HTR-8/SVneo (cell line): ENCODE results near the gene PPP1R1B.

ENCODE experiments used
- DNase-seq: peaks from one replicate; pipeline ENCODE4 v3.0.0; 2011; ENCODE audit warnings: low spot score, mixed read lengths; ENCODE audit not compliant: insufficient read length
- FAIRE-seq: peaks from 2 replicates; lab custom pipeline; 2011; peaks lifted over from hg19 to GRCh38; lab: Jason Lieb, UNC

The PPP1R1B gene

GRCh38 chr17:39676198-39676819, 49.6 kb downstream of the PPP1R1B start:
- DNase-seq = no peak

GRCh38 chr17:39677072-39677471, 50.3 kb downstream of the PPP1R1B start:
- FAIRE-seq (no peak), DNase-seq (no peak)

More at GRCh38 chr17:39676198-39676819, 49.6 kb downstream of the PPP1R1B start:
- no peak for FAIRE-seq

GRCh38 chr17:39677542-39678339, 51.0 kb downstream of the PPP1R1B start:
- DNase-seq = no peak

GRCh38 chr17:39678340-39679116, 51.8 kb downstream of the PPP1R1B start:
- FAIRE-seq (no peak), DNase-seq (no peak)

More at GRCh38 chr17:39677542-39678339, 51.0 kb downstream of the PPP1R1B start:
- FAIRE-seq = no peak

GRCh38 chr17:39679521-39680192, 52.9 kb downstream of the PPP1R1B start:
- no peak for DNase-seq
- no peak for FAIRE-seq

GRCh38 chr17:39683295-39683939, 56.7 kb downstream of the PPP1R1B start:
- DNase-seq (no peak), FAIRE-seq (no peak)

GRCh38 chr17:39684369-39685192, 57.8 kb downstream of the PPP1R1B start:
- FAIRE-seq (no peak), DNase-seq (no peak)
